HG02571 (cell line): ENCODE measurements around the gene MAGOH.
"Not testable (repeated sequence)": the region's sequence is repeated elsewhere in the genome, so short reads cannot be mapped to it uniquely, and the experiment has no call there.

ENCODE experiments used
- ATAC-seq: cut with Tn5 transposase; IDR thresholded peaks from one replicate; pipeline ENCODE4 v1.9.1; 2021; ENCODE audit warnings: mild to moderate bottlenecking, moderate library complexity; ENCODE audit not compliant: unreplicated experiment

Gene MAGOH

DNA sequence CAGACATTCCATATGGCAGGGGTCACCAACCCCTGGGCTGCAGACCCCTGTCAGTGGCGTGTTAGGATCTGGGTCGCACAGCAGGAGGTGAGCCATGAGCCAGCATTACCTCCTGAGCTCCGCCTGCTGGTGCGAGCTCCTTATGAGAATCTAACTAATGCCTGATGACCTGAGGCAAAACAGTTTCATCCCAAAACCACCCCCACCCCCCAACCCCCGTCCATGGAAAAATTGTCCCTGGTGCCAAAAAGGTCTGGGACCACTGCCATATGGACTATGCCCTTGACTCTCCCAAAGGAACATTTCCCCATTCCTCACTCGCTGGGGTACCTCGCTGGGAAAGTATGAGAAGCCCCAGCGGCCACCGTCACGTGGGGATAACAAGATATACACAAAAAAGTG is 48.1 kb downstream of the MAGOH start:
- ATAC-seq: no peak

DNA sequence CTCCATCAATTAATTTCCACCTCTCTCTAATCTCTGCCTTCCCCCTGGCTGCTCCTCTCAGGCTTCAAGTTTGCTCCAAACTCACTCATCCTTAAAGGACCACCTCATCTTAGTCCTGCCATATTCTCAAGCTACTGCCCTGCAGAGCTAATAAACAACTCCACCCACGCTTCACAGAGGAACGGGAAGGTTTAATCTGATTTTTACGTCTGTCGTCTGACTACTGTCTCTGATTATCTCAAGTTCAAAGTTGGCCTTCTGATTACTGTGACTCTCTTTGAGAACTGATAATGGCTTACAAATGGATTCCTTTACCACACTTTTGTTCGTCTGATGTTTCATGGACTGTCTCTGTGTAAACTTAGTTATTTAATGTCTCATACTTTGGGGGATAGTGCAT is 49.3 kb downstream of the MAGOH start:
- no peak for ATAC-seq

DNA sequence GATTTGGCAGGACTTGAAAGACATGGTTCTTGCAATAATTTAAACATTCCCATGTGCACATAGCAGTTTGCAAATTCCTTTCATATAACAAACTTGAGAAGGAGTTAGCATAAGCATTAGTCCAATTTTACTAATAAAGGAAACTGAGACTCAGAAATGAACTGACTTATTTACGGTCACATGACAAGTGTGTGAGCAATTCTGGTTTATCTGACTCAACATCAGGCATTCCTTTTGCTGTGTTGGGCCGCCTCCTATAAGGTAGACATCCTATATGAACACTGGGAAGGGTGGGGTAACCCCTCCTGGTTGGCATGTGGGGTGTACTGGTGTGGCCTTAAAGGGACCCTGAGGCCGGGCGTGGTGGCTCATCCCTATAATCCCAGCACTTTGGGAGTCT is 50.2 kb downstream of the MAGOH start:
- no peak for ATAC-seq

DNA sequence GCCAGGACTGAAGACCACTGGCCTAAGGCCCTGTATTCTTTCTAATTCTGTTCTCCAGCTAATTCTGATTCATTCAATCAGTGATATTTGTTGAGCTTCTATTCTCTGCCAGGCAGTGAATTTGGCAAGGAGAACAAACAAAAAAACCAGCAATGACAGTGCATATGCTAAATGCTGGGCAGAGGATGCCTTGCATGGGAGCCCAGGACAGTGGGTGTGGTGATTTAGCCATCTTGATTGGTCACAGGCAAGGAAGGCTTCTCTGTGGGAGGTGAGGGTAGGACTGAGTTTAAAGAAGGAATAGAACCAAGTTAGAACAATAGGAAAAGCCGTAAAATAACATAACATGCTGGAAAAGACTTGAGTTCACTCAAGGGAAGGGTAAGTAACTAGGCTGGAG is 50.9 kb downstream of the MAGOH start:
- ATAC-seq: no peak

DNA sequence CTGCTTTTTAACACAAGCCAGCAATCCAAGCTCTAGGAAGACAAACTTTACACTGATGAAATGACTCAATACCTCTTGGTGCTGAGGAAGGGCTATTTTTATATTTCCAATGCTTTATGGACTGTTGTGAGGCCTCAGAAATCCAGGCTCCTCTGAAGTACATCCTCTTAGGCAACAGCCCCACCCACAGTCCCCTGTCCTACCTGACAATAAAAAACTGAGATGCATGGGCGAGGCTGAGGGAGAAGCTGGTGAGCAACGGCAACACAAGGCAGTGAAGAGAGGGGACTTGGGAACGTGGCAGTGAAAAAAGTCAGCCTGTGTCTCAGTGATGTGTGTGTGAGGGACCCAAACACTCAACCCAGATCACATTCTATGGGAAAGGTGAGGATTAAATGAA is 51.8 kb downstream of the MAGOH start:
- ATAC-seq: no peak

DNA sequence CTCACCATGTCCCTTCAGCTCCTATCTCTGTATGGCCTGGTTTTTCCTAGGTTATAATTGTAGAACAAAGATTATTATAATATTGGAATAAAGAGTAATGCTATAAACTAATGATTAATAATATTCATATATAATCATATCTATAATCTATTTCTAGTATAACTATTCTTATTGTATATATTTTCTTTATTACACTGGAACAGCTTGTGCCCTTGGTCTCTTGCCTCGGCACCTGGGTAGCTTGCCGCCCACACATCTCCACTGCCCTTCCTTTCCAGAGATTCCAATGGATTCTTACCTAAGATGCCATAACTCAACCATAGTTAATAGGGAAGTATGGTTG is 52.4 kb downstream of the MAGOH start:
- not testable (repeated sequence) for ATAC-seq

DNA sequence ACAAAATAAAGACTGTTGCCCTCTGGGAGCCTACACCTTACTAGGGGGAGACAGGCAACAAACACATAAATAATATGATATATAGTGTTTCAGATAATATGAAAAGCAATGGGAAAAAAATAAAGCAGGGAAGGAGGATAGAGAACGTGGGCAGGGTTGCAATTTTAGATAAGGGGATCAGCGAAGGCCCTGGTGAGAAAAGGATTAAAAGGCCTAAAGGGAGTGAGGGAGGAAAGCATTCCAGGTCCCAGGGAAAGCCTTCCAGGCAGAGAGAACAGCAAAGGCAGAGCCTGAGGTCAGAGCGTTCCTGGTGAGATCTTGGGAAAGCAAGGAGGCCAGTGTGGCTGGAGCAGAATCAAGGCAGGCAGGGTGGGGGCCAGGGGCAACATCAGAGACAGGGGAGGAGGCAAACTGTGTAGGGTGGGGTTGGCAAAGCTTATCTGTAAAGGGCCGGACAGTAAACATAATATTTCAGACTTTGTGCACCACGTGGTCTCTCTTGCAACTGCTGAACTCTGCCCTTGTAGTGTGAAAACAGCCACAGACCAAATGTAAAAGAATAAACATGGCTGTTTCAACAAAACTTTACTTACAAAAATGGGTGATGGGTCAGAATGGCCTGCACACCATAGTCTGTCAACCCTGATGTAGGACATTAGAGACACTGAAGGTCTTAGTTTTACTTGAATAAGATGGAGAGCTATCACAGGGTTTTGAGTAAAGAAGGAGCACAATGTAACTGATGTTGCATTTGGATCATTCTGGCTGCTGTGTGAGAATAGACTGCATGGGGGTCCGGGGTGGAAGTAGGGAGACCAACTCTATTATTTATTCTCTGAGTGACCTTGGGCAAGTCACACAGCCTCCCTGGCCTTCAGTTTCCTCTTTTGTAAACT is 55.0 kb downstream of the MAGOH start:
- no peak for ATAC-seq

DNA sequence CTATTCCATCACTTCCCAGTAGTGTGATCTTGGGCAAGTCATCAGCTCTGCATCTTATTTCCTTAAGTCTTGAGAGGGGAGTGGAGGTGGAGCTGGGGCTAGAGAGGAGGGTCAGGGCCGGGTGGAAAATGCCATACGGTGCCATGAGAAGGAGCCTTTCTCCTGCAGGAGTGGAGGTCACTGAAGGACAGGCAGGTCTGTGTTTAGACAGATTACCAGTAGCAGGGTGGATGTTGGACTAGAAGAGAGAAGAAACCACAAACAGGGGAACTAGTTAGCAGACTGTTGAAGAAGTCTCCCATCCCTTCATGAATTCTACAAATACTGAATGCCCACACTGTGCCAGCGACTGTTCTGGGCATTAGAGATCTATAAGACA is 55.6 kb downstream of the MAGOH start:
- ATAC-seq: no peak

DNA sequence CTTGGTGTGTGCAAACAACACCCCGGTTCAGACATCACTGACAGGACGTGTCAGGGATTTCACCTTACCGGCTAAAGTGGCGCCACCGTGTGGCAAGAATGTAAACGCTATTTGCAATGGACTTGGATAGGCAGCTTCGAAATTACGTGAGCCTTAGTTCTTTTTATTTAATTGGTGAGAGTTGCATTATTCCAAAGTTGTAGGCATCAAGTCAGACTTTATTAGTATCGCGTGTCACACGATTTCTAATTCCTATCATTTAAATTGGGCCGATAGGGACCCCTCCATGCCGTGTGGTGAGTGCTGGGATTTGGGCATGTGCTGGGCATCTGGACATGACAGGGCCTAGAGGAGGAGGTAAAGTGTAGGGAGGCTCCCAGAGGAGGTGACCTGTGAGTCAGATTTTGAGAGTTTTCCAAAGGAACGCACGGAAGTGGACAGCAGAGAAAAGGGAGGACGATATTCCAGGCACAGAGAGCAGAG is 56.2 kb downstream of the MAGOH start:
- ATAC-seq: no peak

DNA sequence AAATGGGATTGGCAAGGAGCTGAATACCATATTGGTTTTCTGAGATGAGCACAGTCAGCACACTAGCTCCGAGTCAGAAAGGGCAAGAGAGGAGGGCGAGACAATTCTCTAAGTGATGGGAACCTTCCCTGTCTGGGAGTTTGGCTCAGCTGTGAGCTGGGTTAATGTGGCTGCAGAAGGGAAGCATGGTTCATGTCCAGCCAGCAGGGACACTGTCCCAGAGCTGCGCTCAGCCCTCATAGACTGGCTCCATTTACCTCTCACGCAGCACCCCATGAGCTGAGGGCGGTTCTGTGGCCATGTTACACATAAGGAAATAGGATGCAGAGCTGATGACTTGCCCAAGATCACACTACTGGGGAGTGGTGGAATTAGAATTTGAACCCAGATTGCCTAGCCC is 57.4 kb downstream of the MAGOH start:
- no peak for ATAC-seq

DNA sequence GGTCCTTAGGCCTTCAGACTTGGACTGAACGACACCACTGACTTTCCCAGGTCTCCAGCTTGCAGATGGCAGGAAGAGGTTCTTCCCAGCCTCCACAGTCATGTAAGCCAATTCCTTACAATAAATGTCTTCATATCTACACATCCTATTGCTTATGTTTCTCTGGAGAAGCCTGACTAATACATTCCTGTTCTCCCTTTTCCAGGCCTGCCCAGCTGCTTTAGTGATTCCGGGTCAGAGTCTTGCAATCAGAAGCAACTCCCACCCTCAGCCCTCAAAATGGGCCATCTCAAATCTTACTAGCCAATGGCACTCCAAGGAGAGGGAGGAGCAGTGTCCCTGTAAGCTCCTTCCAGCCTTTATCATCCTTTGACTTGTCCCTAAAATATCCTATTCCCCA is 58.1 kb downstream of the MAGOH start:
- ATAC-seq: no peak
